Measurements from ENCODE around the gene PLCB4.

Gene PLCB4

GRCh38 chr20:9514461-9515213, 445.8 kb downstream of the PLCB4 start, which contains the start of gene LAMP5:
LAMP5 (plus strand) TSS chr20:9514590; CDS start chr20:9514853, 263 bp downstream.
- peak within 1 kb of the TSS; percentile 80 for H3K4me3 ChIP-seq (ENCODE audit: low read length, poor library complexity, severe bottlenecking)
- H3K36me3 ChIP-seq (ENCODE audit: insufficient read depth, low read length): peaks cover 29% of the 10 kb centered on the region
- H3K4me1 ChIP-seq (ENCODE audit: insufficient read depth, low read length, poor library complexity, severe bottlenecking): peaks cover 64% of the 10 kb centered on the region
- H4K20me1 ChIP-seq (ENCODE audit: insufficient read depth, low read length, poor library complexity, severe bottlenecking): peaks cover 40% of the 10 kb centered on the region
- H3K4me2 ChIP-seq (ENCODE audit: low read depth, low read length, poor library complexity, severe bottlenecking): peak within 1 kb of the TSS; percentile 96
- H3F3A ChIP-seq (ENCODE audit: low read depth): peaks cover 21% of the 10 kb centered on the region
- peaks cover 13% of the 10 kb centered on the region for H3K27me3 ChIP-seq (ENCODE audit: insufficient read depth, low read length, poor library complexity, severe bottlenecking)
- no peak within 1 kb of the TSS for H2AFZ ChIP-seq (ENCODE audit: low read length)
- peaks cover 89% of the 10 kb centered on the region for H3K79me2 ChIP-seq (ENCODE audit: insufficient read depth, low read length)
- H3K9me2 ChIP-seq (replicated peaks; ENCODE audit: low read depth, low read length): no peaks in the 10 kb centered on the region
- no peaks in the 10 kb centered on the region for H3K9me3 ChIP-seq (ENCODE audit: insufficient read depth, low read depth, low read length)
- no peak for TF ChIP-seq EZH2phosphoT487 (IDR thresholded peaks at IDR 0.05; ENCODE audit: borderline replicate concordance)
- peak within 1 kb of the TSS; percentile 93 for H3K9ac ChIP-seq (ENCODE audit: low read depth, low read length, poor library complexity, severe bottlenecking)

GRCh38 chr20:9515214-9515585, 446.3 kb downstream of the PLCB4 start:
- H3K4me1 ChIP-seq (ENCODE audit: insufficient read depth, low read length, poor library complexity, severe bottlenecking): peaks cover 64% of the 10 kb centered on the region

GRCh38 chr20:9515741-9516233, 446.9 kb downstream of the PLCB4 start:
- H3K36me3 ChIP-seq (ENCODE audit: insufficient read depth, low read length): peaks cover 40% of the 10 kb centered on the region
- no peaks in the 10 kb centered on the region for H3K9me3 ChIP-seq (ENCODE audit: insufficient read depth, low read depth, low read length)
- no peak for TF ChIP-seq EZH2phosphoT487 (IDR thresholded peaks at IDR 0.05; ENCODE audit: borderline replicate concordance)
- TF ChIP-seq, protein P1, sequence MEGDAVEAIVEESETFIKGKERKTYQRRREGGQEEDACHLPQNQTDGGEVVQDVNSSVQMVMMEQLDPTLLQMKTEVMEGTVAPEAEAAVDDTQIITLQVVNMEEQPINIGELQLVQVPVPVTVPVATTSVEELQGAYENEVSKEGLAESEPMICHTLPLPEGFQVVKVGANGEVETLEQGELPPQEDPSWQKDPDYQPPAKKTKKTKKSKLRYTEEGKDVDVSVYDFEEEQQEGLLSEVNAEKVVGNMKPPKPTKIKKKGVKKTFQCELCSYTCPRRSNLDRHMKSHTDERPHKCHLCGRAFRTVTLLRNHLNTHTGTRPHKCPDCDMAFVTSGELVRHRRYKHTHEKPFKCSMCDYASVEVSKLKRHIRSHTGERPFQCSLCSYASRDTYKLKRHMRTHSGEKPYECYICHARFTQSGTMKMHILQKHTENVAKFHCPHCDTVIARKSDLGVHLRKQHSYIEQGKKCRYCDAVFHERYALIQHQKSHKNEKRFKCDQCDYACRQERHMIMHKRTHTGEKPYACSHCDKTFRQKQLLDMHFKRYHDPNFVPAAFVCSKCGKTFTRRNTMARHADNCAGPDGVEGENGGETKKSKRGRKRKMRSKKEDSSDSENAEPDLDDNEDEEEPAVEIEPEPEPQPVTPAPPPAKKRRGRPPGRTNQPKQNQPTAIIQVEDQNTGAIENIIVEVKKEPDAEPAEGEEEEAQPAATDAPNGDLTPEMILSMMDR (conservative IDR thresholded peaks at IDR 0.05; ENCODE audit: low read length): no peak
- H3K79me2 ChIP-seq (ENCODE audit: insufficient read depth, low read length): peaks cover 97% of the 10 kb centered on the region
- peaks cover 64% of the 10 kb centered on the region for H3K4me1 ChIP-seq (ENCODE audit: insufficient read depth, low read length, poor library complexity, severe bottlenecking)
- H4K20me1 ChIP-seq (ENCODE audit: insufficient read depth, low read length, poor library complexity, severe bottlenecking): peaks cover 51% of the 10 kb centered on the region
- H3K9me2 ChIP-seq (replicated peaks; ENCODE audit: low read depth, low read length): no peaks in the 10 kb centered on the region
- H3K4me2 ChIP-seq (ENCODE audit: low read depth, low read length, poor library complexity, severe bottlenecking): peak overlapping the region; percentile 96
- H3K4me3 ChIP-seq (ENCODE audit: low read length, poor library complexity, severe bottlenecking): peak overlapping the region; percentile 80
- peak overlapping the region; percentile 93 for H3K9ac ChIP-seq (ENCODE audit: low read depth, low read length, poor library complexity, severe bottlenecking)
- peaks cover 17% of the 10 kb centered on the region for H3F3A ChIP-seq (ENCODE audit: low read depth)
- peak overlapping the region; percentile 16; the same call in 1 of the 2 replicates for H2AFZ ChIP-seq (ENCODE audit: low read length)
- H3K27me3 ChIP-seq (ENCODE audit: insufficient read depth, low read length, poor library complexity, severe bottlenecking): peaks cover 13% of the 10 kb centered on the region

More at GRCh38 chr20:9515214-9515585, 446.3 kb downstream of the PLCB4 start:
- H2AFZ ChIP-seq (ENCODE audit: low read length): no peak overlapping the region
- peaks cover 45% of the 10 kb centered on the region for H4K20me1 ChIP-seq (ENCODE audit: insufficient read depth, low read length, poor library complexity, severe bottlenecking)
- H3K79me2 ChIP-seq (ENCODE audit: insufficient read depth, low read length): peaks cover 94% of the 10 kb centered on the region
- H3K27me3 ChIP-seq (ENCODE audit: insufficient read depth, low read length, poor library complexity, severe bottlenecking): peaks cover 13% of the 10 kb centered on the region
- H3K4me3 ChIP-seq (ENCODE audit: low read length, poor library complexity, severe bottlenecking): peak overlapping the region; percentile 80
- TF ChIP-seq, protein P1 (conservative IDR thresholded peaks at IDR 0.05; ENCODE audit: low read length): no peak
- no peak for TF ChIP-seq EZH2phosphoT487 (IDR thresholded peaks at IDR 0.05; ENCODE audit: borderline replicate concordance)
- no peaks in the 10 kb centered on the region for H3K9me3 ChIP-seq (ENCODE audit: insufficient read depth, low read depth, low read length)
- peak overlapping the region; percentile 96 for H3K4me2 ChIP-seq (ENCODE audit: low read depth, low read length, poor library complexity, severe bottlenecking)
- H3F3A ChIP-seq (ENCODE audit: low read depth): peaks cover 17% of the 10 kb centered on the region
- H3K9ac ChIP-seq (ENCODE audit: low read depth, low read length, poor library complexity, severe bottlenecking): peak overlapping the region; percentile 93
- peaks cover 35% of the 10 kb centered on the region for H3K36me3 ChIP-seq (ENCODE audit: insufficient read depth, low read length)
- no peaks in the 10 kb centered on the region for H3K9me2 ChIP-seq (replicated peaks; ENCODE audit: low read depth, low read length)
